Hepatocyte (in vitro differentiated cells): ENCODE data around the gene SLC30A3.

ENCODE experiments used
- EZH2 ChIP-seq: fragments of 200-600 bp; sonication (generic); IDR thresholded peaks from 2 replicates; pipeline ENCODE4 v1.6.1; 2016; ENCODE audit warnings: antibody characterized with exemption, mild to moderate bottlenecking, borderline replicate concordance
- TF ChIP-seq, protein P1 (sequence below): fragments of 200-600 bp; sonication (generic); IDR thresholded peaks from 2 replicates; pipeline ENCODE4 v1.5.1; 2016; ENCODE audit warnings: antibody characterized with exemption, mild to moderate bottlenecking; ENCODE audit not compliant: poor library complexity

- TF ChIP-seq, protein P1, sequence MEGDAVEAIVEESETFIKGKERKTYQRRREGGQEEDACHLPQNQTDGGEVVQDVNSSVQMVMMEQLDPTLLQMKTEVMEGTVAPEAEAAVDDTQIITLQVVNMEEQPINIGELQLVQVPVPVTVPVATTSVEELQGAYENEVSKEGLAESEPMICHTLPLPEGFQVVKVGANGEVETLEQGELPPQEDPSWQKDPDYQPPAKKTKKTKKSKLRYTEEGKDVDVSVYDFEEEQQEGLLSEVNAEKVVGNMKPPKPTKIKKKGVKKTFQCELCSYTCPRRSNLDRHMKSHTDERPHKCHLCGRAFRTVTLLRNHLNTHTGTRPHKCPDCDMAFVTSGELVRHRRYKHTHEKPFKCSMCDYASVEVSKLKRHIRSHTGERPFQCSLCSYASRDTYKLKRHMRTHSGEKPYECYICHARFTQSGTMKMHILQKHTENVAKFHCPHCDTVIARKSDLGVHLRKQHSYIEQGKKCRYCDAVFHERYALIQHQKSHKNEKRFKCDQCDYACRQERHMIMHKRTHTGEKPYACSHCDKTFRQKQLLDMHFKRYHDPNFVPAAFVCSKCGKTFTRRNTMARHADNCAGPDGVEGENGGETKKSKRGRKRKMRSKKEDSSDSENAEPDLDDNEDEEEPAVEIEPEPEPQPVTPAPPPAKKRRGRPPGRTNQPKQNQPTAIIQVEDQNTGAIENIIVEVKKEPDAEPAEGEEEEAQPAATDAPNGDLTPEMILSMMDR, result no peak
- no peak for TF ChIP-seq EZH2
Measured at GRCh38 chr2:27222407-27222806, 40.4 kb downstream of the SLC30A3 start.
